HG02885 (cell line): Measurements from ENCODE around the gene HGFAC.

Experiments used
- ATAC-seq: cut with Tn5 transposase; IDR thresholded peaks from one replicate; pipeline ENCODE4 v1.9.1; 2021; ENCODE audit warnings: mild to moderate bottlenecking; ENCODE audit not compliant: unreplicated experiment, poor library complexity

The HGFAC gene

DNA sequence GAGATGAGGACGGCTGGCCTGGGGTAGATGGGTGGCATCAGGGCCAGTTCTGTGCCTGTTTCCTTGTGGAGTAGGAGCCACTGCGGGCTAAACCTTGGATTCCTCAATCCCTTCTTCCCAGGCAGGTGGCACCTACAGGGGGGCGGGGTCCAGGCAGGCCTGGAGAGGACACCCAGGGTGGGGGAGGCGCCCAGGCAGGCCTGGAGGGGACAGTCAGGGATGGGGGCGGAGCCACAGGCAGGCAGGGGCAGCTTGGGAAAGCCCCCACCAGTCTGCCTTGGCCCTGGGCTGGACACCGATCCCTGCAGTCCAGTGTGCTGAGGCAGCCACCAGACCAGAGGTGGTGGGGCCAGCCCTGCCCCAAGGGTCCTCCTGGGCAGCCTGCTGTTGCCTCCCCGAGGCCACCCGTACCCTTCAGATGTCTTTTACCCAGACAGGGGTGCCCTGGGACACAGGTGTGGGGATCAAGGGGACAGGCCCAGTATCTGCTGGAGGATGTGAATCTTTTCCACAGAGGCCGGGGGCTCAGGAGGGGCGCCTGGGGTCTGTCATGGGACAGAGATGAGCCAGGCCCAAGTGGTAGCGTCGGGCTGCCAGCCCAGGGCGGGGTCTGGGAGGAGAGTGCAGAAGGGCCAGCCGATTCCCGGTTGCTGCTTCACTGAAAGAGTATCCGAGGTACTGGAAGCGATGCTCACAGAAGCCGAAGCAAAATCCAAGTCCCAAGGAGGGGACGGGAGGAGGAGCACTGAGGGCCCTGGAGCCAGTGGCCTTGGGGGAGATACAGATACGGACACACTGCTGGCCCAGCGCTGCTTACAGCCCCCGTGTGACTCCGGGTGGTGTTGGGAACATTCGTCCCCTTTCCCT lies 56.0 kb downstream of the HGFAC start:
- no peak for ATAC-seq

DNA sequence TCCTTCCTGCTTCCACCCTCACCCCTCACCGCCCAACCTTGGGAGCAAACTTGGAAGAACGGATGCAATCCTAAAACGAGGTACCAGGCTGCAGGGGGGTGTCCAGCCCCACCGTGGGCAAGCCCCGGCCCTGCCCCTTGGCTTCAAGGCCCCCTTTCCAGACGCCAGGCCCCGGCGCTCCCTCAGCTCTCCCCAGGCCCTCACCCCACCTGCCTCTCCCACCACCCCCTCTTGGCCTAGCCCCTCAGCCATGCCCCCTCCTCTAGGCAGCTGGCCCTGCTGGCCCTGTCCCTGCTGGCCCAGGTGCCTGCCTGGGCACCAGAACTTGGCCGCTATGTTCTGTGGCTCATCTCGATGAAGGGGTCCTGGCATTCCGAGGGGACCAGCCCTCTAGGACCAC lies 56.6 kb downstream of the HGFAC start:
- ATAC-seq, result no peak
